ENCODE results near the gene EGLN2. TPM values are rescaled to one million over a fixed set of nuclear protein-coding genes. Genes with fewer than 3 reads are reported as not detected.

The EGLN2 gene
- polyA plus RNA-seq, 12 donors, result 28.2 to 82.8 (median 41.5) TPM; not detected in 1

DNA sequence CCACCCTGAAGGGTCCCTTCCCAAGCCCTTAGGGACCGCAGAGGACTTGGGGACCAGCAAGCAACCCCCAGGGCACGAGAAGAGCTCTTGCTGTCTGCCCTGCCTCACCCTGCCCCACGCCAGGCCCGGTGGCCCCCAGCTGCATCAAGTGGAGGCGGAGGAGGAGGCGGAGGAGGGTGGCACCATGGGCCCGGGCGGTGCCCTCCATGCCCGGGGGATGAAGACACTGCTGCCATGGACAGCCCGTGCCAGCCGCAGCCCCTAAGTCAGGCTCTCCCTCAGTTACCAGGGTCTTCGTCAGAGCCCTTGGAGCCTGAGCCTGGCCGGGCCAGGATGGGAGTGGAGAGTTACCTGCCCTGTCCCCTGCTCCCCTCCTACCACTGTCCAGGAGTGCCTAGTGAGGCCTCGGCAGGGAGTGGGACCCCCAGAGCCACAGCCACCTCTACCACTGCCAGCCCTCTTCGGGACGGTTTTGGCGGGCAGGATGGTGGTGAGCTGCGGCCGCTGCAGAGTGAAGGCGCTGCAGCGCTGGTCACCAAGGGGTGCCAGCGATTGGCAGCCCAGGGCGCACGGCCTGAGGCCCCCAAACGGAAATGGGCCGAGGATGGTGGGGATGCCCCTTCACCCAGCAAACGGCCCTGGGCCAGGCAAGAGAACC, 1.5 kb downstream of the EGLN2 start:
- no peak for DNase-seq

DNA sequence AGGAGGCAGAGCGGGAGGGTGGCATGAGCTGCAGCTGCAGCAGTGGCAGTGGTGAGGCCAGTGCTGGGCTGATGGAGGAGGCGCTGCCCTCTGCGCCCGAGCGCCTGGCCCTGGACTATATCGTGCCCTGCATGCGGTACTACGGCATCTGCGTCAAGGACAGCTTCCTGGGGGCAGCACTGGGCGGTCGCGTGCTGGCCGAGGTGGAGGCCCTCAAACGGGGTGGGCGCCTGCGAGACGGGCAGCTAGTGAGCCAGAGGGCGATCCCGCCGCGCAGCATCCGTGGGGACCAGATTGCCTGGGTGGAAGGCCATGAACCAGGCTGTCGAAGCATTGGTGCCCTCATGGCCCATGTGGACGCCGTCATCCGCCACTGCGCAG, 2.0 kb downstream of the EGLN2 start:
- DNase-seq, result no peak

DNA sequence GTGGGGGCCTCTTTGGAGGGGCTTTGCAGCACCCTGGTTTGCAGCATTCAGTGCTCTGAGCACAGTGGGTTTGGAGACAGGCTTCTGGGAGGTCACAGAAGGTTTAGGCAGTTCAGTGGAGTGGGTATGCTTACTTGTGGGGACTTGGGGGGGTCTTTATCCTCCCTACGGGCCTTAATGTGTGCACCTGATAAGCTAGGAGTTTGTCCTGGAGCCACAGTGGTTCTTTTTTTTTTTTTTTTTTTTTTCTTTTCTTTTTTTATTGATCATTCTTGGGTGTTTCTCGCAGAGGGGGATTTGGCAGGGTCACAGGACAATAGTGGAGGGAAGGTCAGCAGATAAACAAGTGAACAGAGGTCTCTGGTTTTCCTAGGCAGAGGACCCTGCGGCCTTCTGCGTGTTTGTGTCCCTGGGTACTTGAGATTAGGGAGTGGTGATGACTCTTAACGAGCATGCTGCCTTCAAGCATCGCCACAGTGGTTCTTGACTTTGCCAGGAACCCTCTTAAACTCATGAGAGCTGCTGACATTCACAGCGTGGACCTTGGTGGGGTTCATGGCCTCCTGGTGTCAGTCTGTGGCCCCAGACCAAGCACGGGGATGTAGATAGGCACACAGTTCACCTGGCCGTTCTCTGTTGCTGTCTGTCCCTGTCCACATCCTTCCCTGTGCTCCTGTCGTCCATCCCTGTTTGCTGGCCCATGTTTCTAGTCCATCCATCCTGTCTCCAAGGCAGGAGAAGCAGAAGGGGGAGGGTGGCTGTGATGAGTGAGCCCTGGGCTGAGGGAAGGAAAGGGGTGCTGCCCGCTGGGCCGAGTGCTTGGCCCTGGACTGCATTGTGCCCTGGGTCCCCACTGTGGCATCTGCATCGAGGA, 2.7 kb downstream of the EGLN2 start:
- no peak for DNase-seq

DNA sequence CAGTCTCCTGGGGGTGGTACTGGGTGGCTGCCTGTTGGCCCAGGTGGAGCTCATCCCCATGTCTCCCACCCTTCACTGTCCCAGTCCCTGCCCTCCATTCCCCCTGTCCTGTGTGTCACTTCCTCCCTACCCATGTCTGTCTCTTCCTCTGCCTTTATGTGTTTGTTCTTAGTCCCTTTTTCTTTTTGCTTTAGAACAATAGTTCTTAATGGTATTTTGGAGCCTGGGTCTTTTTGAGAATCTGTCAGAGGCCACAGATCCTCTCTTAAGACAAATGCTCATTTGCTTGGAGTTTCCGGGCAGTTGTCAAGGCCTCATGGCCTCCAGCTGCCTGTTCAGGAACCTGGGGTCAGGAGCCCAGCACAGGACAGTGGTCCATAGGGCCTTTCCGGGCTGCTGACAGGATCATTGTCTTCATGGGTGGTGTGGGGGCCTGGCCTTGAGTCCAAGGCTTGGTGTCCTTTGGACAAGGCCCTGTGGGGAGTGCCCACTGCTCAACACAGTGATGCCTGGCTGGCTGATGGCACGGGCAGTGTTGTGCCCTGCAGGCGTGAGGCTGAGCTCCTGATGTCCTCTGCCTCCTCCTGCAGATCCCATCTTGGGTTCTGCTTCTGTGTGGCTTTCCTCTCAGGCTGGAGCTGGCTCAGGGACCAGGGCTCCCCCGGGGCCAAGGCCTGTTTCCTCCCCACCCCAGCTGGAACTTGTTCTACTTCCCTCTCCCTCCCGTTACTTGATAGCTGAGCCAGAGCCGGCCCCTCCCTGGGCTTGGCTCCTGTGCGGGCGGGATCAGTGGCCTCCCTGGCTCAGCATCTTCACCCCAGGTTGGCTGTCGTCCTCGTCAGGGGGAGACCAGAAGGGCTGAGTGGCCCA, 3.5 kb downstream of the EGLN2 start:
- no peak for DNase-seq

DNA sequence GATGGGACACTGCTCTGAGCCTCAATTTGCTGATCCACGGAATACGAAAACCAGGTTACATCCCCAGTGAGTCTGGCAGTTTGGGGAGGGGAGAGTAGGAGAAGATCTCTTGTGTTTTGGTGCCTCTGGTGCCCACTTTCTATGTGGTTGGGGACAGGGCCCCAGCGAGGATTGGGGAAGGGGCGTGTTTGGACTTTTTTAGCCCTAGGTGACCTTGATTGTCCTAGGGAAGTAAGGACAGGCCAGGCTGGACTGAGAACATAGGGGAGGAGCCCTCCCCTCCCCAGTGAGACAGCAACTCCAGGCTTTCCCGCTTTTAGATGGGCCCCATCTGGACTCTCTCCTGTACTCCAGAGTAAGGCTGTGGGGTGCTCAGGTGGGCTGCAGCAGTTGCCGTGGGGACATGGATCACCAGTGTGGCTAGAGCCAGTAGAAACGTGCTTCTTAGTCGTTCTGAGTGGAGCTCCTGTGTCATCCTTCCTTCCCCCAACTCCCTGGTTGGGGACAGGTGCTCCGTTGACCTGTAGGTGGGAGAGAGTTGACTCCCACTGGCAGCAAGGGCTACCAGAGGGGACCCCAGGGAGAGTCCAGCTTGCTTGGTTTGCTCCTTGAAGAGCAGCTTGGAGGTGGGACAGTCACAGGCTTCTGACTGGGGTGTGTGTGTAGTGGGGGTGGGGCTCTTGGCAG, 4.3 kb downstream of the EGLN2 start:
- no peak for DNase-seq

DNA sequence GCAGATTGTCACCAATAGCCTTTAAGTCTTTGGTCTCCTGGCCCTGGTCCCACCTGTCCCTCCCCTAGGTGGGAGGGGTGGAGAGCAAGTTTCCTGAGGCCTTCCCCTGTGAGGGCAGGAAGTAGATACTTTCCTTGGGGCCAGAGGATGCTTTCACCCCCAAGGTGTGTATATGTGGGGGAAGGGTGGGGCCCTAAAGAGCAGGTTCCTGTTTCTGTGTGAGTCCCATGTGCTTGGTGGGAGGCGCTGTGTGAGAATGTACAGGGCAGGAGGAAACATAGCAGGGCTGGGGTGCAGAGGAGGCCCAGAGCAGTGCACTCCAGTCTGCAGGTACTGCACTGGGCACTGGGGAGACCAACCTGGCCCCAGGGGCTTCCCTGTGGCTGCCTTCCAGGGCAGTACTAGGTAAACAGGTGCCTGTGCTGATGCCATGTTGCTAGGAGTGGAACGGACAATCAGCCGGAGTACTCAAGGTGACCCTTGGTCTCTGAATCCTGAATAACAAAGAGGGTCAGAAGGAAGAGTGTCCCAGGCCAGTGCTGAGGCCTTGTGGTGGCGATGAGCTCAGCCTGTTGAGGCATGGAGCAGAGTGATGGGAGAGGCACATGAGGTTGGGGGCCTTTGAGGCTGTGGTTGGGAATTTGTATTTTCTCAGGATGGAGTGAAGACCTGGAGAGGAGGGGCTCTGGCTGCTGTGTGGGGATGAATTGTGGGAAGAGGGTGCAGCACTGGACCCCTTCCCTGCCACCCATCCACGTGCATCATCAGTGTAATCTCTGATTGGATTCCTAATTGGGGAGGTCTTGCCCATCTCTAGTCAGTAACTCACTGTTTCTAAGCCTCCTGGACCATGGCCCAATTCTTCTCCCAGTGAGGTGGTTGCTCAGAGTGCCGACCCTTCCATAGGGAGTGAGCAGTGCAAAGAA, 5.1 kb downstream of the EGLN2 start:
- DNase-seq, result no peak

DNA sequence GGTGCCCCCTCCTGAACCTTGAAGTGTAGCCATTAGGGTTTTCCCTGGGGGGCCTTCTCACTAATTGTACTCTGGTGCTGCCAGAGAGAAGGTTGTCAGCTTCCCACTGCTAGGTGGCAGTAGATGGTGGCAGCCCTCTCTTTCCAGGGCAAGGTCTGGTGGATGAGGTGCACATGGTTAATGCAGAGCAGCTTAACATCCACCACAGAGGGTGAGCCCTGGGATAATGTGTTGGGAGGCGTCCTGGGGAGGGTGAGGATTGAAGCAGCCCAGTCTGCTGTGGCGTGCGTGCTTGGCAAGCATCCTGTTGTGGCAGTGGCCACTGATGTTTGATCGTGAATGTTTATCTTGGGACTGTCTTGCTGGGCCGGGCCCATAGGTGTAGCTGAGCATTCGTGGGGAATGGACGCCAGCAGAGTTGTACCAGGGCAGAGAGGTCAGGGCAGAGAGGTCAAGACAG, 5.8 kb downstream of the EGLN2 start:
- no peak for DNase-seq

DNA sequence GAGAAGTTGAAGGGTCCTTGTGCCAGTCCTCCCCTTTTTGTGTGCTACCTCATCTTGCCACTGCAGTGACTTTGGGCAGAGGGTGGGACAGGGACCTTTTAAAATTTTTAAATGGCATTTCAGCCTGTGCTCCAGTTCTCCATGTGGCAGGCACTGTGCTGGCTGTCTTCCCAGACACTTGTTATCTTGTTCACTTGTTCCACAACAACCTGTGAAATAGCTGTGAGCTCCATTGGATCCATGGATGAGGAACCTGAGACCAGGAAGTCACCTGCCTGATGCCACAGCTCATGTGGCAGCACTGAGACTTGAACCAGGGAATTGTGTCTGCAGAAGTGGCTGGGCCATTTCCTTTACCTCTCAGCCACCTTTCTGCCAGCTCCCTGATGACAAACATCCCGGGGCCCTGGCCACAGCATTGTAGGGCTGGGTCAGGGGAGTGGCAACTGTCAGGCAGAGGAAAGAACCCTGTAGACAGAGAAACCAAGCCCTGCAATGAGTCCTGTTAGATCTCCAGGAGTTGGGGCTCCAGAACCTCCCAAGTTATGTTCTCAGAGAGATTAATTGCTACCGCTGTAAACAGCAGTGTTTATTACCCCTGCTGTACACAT, 6.4 kb downstream of the EGLN2 start:
- no peak for DNase-seq

DNA sequence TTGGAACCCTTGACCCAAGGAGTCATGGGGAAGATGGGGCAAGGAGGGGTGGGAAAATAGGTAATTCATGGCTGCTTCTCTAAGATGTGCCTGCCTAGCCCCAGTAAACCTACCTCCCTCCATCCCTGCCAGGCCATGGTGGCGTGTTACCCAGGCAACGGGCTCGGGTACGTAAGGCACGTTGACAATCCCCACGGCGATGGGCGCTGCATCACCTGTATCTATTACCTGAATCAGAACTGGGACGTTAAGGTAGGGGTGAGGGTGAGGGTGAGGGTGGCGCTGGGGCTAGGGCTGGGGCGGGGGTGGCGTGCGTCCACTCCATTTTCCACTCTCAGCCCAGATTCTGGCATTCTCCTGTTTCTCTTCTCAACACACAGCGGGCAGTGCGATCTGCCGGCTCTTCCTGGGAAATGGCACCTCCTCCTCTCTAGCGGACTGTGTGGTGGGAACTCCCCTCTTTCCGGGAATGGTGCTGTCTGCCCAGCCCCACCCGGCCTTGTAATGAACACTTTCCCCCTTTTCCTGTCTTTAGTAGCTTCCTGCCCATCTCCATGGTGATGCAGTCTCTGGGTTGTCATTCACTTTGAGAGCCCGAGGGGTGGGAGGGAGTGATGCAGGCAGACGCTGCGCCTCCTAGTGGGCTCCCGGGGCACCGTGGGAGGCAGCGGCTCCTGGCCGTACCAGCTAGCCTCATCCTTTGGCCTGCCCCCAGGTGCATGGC, 7.6 kb downstream of the EGLN2 start:
- peak; percentile 84 for DNase-seq

DNA sequence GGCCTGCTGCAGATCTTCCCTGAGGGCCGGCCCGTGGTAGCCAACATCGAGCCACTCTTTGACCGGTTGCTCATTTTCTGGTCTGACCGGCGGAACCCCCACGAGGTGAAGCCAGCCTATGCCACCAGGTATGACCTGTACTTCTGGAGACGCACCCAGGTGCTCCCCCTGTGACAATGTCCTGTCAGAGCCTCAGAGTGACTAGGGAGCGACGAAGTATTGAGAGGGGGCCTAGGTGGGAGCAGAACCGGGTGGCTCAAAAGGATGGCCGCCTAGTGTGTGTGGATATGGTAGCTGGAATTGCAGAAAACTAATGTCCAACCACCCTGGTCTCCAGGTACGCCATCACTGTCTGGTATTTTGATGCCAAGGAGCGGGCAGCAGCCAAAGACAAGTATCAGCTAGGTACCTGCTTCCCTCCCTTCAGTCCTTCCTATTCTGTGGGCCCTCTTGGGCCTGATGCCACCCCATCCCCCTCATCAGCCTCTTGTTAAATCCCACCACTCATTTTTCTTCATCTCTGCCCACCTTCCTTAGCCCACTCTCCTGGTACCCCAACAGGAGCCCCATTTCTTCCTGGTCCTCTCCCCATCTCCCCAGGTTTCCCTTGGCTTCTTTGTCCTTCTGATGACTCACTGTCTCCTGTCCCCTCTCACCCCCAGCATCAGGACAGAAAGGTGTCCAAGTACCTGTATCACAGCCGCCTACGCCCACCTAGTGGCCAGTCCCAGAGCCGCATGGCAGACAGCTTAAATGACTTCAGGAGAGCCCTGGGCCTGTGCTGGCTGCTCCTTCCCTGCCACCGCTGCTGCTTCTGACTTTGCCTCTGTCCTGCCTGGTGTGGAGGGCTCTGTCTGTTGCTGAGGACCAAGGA, 8.4 kb downstream of the EGLN2 start:
- DNase-seq, result no peak

DNA sequence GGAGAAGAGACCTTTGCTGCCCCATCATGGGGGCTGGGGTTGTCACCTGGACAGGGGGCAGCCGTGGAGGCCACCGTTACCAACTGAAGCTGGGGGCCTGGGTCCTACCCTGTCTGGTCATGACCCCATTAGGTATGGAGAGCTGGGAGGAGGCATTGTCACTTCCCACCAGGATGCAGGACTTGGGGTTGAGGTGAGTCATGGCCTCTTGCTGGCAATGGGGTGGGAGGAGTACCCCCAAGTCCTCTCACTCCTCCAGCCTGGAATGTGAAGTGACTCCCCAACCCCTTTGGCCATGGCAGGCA, 9.0 kb downstream of the EGLN2 start:
- DNase-seq, result no peak

DNA sequence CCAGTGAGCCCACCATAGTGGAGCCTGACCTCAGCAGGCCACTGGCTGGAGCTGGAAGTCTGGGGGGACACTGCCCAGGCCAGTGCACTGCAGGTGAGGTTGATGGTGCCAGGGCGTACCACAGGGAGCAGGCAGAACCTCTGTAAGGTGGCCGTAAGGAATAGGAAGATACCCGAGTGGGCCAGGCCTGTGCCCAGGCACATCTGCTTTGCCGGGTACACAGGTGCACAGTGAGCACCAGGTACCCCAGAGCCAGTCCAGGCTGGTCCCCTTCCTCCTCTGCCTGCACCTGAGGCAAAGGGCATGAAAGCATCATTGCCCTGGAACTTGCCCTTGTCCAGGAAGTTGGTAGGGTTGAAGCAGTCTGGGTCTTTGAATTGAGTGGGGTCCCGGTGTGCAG, 9.5 kb downstream of the EGLN2 start:
- DNase-seq, result no peak

DNA sequence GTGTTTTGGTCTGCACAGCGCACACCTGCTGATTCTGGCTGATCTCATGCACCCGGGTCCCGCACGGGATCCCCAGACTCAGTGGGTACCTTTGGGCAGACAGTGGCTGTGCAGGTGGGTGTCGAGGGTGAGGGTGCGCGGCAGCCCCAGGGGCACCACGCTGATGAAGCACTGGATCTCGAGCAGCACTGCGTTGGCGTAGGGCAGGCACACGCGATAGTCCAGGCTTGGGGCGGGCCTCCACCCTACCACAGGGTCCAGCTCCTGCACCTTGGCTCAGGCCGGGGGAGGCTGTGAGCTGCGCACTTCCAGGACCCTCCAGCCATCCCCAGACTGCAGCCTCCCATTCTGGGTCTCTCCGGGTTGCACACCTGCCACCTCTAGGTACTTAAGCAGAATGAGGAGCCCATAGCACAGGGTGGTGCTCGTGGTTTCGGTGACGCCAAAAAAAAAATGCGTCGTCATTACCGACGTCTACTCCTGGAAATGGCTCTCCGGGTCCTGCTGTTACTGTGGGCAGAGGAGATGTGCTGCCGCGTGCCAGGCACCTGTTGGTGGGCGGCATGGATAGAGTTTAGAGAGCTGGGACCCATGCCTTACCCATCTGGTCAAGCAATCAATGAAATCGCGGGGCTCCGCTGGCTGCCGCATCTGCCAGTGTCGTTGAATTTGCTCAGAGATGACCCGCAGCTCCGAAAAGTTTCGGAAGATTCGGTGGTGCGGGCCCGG, 10.5 kb downstream of the EGLN2 start:
- no peak for DNase-seq

DNA sequence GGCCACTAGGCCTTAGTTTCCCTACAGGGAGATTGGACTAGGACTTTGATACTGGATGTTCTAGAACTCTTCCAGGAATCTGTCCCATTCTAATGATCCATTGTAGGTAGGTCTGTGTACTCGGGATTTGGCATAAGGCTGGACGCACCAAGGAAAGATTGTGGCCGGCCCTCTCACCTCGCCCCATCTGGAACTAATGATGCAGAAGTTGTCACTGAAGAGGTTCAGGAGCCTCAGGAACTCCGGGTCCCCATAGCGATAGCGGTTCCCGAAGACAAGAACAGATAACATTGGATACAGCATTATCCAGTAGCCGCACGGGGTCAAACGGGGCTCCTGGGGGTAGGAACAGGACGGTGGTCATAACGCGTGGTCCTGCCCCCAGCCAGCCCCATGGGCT, 11.2 kb downstream of the EGLN2 start:
- DNase-seq, result no peak

DNA sequence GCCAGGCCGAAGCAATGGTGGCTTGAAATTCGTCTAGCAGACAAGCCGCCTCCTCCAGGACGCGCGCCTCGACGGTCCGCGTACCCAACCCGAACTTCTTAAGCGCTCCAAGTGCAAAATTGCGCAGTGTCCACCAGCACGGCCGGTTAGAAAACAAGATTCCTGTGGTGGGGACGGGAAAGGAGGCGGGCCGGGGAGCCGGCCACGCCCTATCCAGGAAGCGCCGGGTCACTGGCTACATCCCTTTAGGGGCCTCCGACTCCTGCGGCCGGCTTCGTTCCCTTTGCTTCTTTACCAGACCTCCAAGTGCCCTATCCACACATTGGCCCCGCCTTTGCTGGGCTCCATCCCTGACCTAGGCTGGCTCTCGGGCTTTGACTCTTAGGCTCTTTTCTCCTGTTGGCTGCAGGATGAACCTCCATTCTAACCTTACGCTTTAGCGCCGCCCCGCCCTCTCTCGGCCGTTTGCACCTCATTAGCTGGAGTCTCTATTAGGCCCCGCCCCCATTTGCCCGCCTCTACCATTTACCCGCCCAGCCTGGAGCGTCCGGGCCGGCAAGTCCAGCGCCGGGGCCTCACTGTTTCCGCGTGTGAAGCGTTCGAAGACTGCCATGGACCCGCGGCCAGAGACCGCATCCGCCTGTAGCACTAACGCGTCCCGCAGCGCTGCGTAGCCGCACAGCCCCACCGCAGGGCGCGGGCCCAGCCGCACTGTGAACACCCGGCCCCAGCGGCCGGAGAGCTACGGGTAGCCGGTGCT, 11.8 kb downstream of the EGLN2 start:
- DNase-seq, result peak; percentile 69

DNA sequence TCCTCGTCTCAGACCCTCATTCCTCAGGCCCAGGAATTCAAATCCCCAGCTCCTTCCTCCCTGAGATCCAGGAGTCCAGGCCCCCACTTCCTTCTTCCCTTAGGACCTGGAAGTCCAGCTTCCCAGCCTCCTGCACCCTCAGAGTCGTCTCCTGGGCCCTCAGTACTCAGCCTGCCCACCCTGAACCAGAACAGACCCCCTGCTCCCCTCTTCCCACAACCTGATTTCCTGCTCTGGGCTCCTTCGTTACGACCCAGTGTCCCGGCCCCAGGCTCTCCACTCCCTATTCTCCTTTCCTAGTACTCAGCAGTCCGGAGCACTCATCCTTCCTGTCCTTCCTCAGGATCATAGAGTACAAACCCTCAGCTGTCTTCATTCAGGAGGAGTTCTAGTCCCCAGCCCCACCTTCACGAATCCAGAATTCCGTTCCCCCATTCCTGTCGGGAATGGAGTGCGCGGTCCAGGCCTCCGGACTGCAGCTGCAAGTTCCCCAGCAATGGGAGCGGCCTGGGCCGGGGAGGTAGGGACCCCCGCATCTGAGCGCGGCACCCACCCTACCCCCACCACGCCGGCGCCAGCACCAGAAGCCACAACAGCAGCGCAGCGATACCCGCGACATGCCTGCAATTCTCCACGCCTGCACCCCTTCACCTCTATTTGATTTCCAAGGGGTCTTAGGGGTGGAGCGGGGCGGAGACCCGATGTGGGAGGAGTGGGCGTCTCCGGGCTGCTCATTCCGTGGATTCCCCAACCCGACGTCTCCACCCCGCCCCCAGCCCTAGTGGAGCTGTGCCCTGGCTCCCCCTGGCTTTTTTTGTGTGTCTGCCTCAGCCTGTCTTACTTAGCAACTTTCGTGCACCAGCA, 12.7 kb downstream of the EGLN2 start:
- DNase-seq, result no peak
